ENCODE data around the gene MEIG1. TPM values are rescaled to one million over a fixed set of nuclear protein-coding genes. Genes with fewer than 3 reads are reported as not detected.

The MEIG1 gene
- polyA plus RNA-seq, 3 donors, result 1.1 to 1.4 (median 1.3) TPM

Other genes starting within 250 kb of the MEIG1 start
- gene FAM107B, start 184.5 kb upstream of the MEIG1 start, polyA plus RNA-seq (ENCODE audit: insufficient read length in 3 of 3), result 100 to 1,000 TPM; 108 to 120 (median 112) TPM
- 1 to 10 TPM; 2.6 to 2.8 (median 2.7) TPM for gene CDNF, start 121.4 kb upstream of the MEIG1 start, polyA plus RNA-seq (ENCODE audit: insufficient read length in 3 of 3)
- 10 to 100 TPM; 19.4 to 22.2 (median 20.2) TPM for gene HSPA14, start 121.1 kb upstream of the MEIG1 start, polyA plus RNA-seq (ENCODE audit: insufficient read length in 3 of 3)
- 10 to 100 TPM; 16.0 to 16.9 (median 16.2) TPM for gene MSANTD7, start 121.1 kb upstream of the MEIG1 start, polyA plus RNA-seq (ENCODE audit: insufficient read length in 3 of 3)
- gene SUV39H2, start 80.5 kb upstream of the MEIG1 start, polyA plus RNA-seq (ENCODE audit: insufficient read length in 3 of 3), result 10 to 100 TPM; 21.0 to 23.1 (median 22.9) TPM
- 10 to 100 TPM; 13.5 to 14.6 (median 14.3) TPM for gene DCLRE1C, start 5.3 kb upstream of the MEIG1 start, polyA plus RNA-seq (ENCODE audit: insufficient read length in 3 of 3)
- under 1 TPM; 0.50 to 0.83 (median 0.80) TPM for gene OLAH, start 84.6 kb downstream of the MEIG1 start, polyA plus RNA-seq (ENCODE audit: insufficient read length in 3 of 3)
- gene ACBD7, start 129.4 kb downstream of the MEIG1 start, polyA plus RNA-seq (ENCODE audit: insufficient read length in 3 of 3), result 1 to 10 TPM; 5.8 to 7.4 (median 7.1) TPM
- 10 to 100 TPM; 28.8 to 30.3 (median 30.1) TPM for gene RPP38, start 138.0 kb downstream of the MEIG1 start, polyA plus RNA-seq (ENCODE audit: insufficient read length in 3 of 3)
- gene NMT2, start 209.3 kb downstream of the MEIG1 start, polyA plus RNA-seq (ENCODE audit: insufficient read length in 3 of 3), result 10 to 100 TPM; 32.2 to 34.7 (median 33.7) TPM

All from right renal cortex interstitium (tissue), 3 donors.